ENCODE results near the gene BMP10.

DNA sequence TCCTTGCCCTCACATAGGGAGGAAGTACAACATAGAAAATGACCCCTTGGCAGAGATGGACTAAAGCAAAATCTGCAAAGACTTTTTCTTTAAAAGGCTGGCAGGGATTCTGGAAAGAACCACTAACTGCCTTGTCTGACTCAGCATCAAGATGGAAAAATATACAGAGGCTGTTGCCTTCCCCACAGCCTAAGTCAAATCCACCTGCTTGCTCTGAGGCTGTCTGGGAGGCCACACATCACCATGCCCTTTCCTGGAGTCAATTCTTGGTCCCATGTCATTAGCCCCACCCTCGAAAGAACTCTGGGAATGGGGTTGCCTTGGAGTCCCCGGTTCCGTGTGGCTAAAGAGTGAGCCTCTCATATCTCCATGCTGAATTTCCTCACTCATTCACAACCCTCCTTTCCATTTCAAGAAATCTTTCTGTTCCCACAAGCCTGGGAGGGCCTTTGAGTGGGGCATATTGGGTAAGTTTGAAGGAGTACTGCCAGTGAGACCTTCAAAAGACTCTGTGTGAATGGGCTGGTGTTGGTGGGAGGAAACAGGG lies 39.4 kb downstream of the BMP10 start:
- TF ChIP-seq, protein P1, sequence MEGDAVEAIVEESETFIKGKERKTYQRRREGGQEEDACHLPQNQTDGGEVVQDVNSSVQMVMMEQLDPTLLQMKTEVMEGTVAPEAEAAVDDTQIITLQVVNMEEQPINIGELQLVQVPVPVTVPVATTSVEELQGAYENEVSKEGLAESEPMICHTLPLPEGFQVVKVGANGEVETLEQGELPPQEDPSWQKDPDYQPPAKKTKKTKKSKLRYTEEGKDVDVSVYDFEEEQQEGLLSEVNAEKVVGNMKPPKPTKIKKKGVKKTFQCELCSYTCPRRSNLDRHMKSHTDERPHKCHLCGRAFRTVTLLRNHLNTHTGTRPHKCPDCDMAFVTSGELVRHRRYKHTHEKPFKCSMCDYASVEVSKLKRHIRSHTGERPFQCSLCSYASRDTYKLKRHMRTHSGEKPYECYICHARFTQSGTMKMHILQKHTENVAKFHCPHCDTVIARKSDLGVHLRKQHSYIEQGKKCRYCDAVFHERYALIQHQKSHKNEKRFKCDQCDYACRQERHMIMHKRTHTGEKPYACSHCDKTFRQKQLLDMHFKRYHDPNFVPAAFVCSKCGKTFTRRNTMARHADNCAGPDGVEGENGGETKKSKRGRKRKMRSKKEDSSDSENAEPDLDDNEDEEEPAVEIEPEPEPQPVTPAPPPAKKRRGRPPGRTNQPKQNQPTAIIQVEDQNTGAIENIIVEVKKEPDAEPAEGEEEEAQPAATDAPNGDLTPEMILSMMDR (IDR thresholded peaks at IDR 0.05; ENCODE audit: low read length), result no peak
- no peak for TF ChIP-seq EZH2 (IDR thresholded peaks at IDR 0.05; ENCODE audit: borderline replicate concordance, low read length)
